ENCODE measurements around the gene SGK1.
"Not testable (repeated sequence)": the region's sequence is repeated elsewhere in the genome, so short reads cannot be mapped to it uniquely, and the experiment has no call there.

Gene SGK1

GRCh38 chr6:134230087-134230700 lies 87.7 kb downstream of the SGK1 start:
- in situ Hi-C loops (cut with HindIII; ENCODE audit: low sequenced_read_pairs): no loop called here

- in situ Hi-C loops (cut with HindIII; ENCODE audit: low sequenced_read_pairs): no loop called here
Measured at GRCh38 chr6:134229520-134229919, 88.4 kb downstream of the SGK1 start.

- in situ Hi-C loops (cut with HindIII; ENCODE audit: low sequenced_read_pairs): no loop called here
Measured at GRCh38 chr6:134223796-134224420, 94.0 kb downstream of the SGK1 start.

GRCh38 chr6:134221250-134221649 lies 96.7 kb downstream of the SGK1 start:
- in situ Hi-C loops (cut with HindIII; ENCODE audit: low sequenced_read_pairs): no loop called here

GRCh38 chr6:134217798-134218140 lies 100.1 kb downstream of the SGK1 start:
- in situ Hi-C loops (cut with HindIII; ENCODE audit: low sequenced_read_pairs): no loop called here

GRCh38 chr6:134217105-134217797 lies 100.7 kb downstream of the SGK1 start:
- in situ Hi-C loops (cut with HindIII; ENCODE audit: low sequenced_read_pairs): no loop called here

GRCh38 chr6:134216301-134217010 lies 101.5 kb downstream of the SGK1 start:
- in situ Hi-C loops (cut with HindIII; ENCODE audit: low sequenced_read_pairs): no loop called here

GRCh38 chr6:134213410-134213809 lies 104.5 kb downstream of the SGK1 start:
- in situ Hi-C loops (cut with HindIII; ENCODE audit: low sequenced_read_pairs): not testable (repeated sequence)

- in situ Hi-C loops (cut with HindIII; ENCODE audit: low sequenced_read_pairs): no loop called here
Measured at GRCh38 chr6:134211297-134211696, 106.6 kb downstream of the SGK1 start.

- in situ Hi-C loops (cut with HindIII; ENCODE audit: low sequenced_read_pairs): no loop called here
Measured at GRCh38 chr6:134207421-134207820, 110.5 kb downstream of the SGK1 start.

- in situ Hi-C loops (cut with HindIII; ENCODE audit: low sequenced_read_pairs): no loop called here
Measured at GRCh38 chr6:134205366-134205765, 112.5 kb downstream of the SGK1 start.

- in situ Hi-C loops (cut with HindIII; ENCODE audit: low sequenced_read_pairs): not testable (repeated sequence)
Measured at GRCh38 chr6:134204759-134205158, 113.2 kb downstream of the SGK1 start.

- in situ Hi-C loops (cut with HindIII; ENCODE audit: low sequenced_read_pairs): no loop called here
Measured at GRCh38 chr6:134204031-134204430, 113.9 kb downstream of the SGK1 start.

- in situ Hi-C loops (cut with HindIII; ENCODE audit: low sequenced_read_pairs): no loop called here
Measured at GRCh38 chr6:134201716-134202115, 116.2 kb downstream of the SGK1 start.

- in situ Hi-C loops (cut with HindIII; ENCODE audit: low sequenced_read_pairs): no loop called here
Measured at GRCh38 chr6:134199848-134200606, 117.9 kb downstream of the SGK1 start.

GRCh38 chr6:134198093-134198492 lies 119.8 kb downstream of the SGK1 start:
- in situ Hi-C loops (cut with HindIII; ENCODE audit: low sequenced_read_pairs): no loop called here

GRCh38 chr6:134197685-134198084 lies 120.2 kb downstream of the SGK1 start:
- in situ Hi-C loops (cut with HindIII; ENCODE audit: low sequenced_read_pairs): not testable (repeated sequence)

GRCh38 chr6:134196568-134197193 lies 121.2 kb downstream of the SGK1 start:
- in situ Hi-C loops (cut with HindIII; ENCODE audit: low sequenced_read_pairs): no loop called here

GRCh38 chr6:134195985-134196384 lies 121.9 kb downstream of the SGK1 start:
- in situ Hi-C loops (cut with HindIII; ENCODE audit: low sequenced_read_pairs): no loop called here

GRCh38 chr6:134195164-134195906 lies 122.6 kb downstream of the SGK1 start:
- in situ Hi-C loops (cut with HindIII; ENCODE audit: low sequenced_read_pairs): no loop called here
